ENCODE data around the gene GID8. TPM values are rescaled to one million over a fixed set of nuclear protein-coding genes. Genes with fewer than 3 reads are reported as not detected.

The GID8 gene
- total RNA-seq, 1 experiment from 2014 or later = 40.2 TPM

- Histone ChIP-seq H3K9me3 (ENCODE audit: low read depth, low read length, poor library complexity, severe bottlenecking) (no peaks in the 10 kb centered on the region), H3K4me3 (ENCODE audit: low read depth, low read length, poor library complexity, severe bottlenecking) (no peak overlapping the region), H3K27ac (ENCODE audit: low read depth, low read length, poor library complexity, severe bottlenecking) (no peak overlapping the region), H3K36me3 (ENCODE audit: insufficient read depth, low read length, poor library complexity, severe bottlenecking) (no peaks in the 10 kb centered on the region), H3K27me3 (replicated peaks; ENCODE audit: insufficient read depth, low read depth, low read length, poor library complexity) (peaks cover 16% of the 10 kb centered on the region), H3K4me1 (ENCODE audit: insufficient read depth, low read length, poor library complexity, severe bottlenecking) (no peaks in the 10 kb centered on the region)
- intact Hi-C loops (cut with micrococcal nuclease; ENCODE audit: unreplicated experiment) = no loop called here
- CTCF ChIA-PET = no interaction called here
- no peak for TF ChIP-seq EZH2 (IDR thresholded peaks at IDR 0.05; ENCODE audit: borderline replicate concordance, low read depth, low read length, poor library complexity, severe bottlenecking)
- TF ChIP-seq, protein P1, sequence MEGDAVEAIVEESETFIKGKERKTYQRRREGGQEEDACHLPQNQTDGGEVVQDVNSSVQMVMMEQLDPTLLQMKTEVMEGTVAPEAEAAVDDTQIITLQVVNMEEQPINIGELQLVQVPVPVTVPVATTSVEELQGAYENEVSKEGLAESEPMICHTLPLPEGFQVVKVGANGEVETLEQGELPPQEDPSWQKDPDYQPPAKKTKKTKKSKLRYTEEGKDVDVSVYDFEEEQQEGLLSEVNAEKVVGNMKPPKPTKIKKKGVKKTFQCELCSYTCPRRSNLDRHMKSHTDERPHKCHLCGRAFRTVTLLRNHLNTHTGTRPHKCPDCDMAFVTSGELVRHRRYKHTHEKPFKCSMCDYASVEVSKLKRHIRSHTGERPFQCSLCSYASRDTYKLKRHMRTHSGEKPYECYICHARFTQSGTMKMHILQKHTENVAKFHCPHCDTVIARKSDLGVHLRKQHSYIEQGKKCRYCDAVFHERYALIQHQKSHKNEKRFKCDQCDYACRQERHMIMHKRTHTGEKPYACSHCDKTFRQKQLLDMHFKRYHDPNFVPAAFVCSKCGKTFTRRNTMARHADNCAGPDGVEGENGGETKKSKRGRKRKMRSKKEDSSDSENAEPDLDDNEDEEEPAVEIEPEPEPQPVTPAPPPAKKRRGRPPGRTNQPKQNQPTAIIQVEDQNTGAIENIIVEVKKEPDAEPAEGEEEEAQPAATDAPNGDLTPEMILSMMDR (conservative IDR thresholded peaks at IDR 0.05; ENCODE audit: low read depth, low read length) = no peak
- BruUV-seq (replicated peaks) = no TSS peak
- no peak for DNase-seq (ENCODE audit: low spot score)
- POLR2A ChIA-PET (ENCODE audit: low non-redundant PET) = no interaction called here
Measured at GRCh38 chr20:62989201-62989601, 51.3 kb downstream of the GID8 start.

- no peak for DNase-seq (ENCODE audit: low spot score)
- ChIA-PET POLR2A (ENCODE audit: low non-redundant PET) (no interaction called here), CTCF (interaction anchor here (1.1 kb wide), 1 partner anchor 18 kb away, joined by 4 read pairs; no protein-coding TSS in a partner anchor)
- TF ChIP-seq, protein P1 (conservative IDR thresholded peaks at IDR 0.05; ENCODE audit: low read depth, low read length) = no peak
- no peak for TF ChIP-seq EZH2 (IDR thresholded peaks at IDR 0.05; ENCODE audit: borderline replicate concordance, low read depth, low read length, poor library complexity, severe bottlenecking)
- intact Hi-C loops (cut with micrococcal nuclease; ENCODE audit: unreplicated experiment) = no loop called here
- H3K9me3 ChIP-seq (ENCODE audit: low read depth, low read length, poor library complexity, severe bottlenecking) = no peaks in the 10 kb centered on the region
- peaks cover 16% of the 10 kb centered on the region for H3K27me3 ChIP-seq (replicated peaks; ENCODE audit: insufficient read depth, low read depth, low read length, poor library complexity)
- no peaks in the 10 kb centered on the region for H3K36me3 ChIP-seq (ENCODE audit: insufficient read depth, low read length, poor library complexity, severe bottlenecking)
- no peak overlapping the region for H3K4me3 ChIP-seq (ENCODE audit: low read depth, low read length, poor library complexity, severe bottlenecking)
- H3K27ac ChIP-seq (ENCODE audit: low read depth, low read length, poor library complexity, severe bottlenecking) = no peak overlapping the region
- H3K4me1 ChIP-seq (ENCODE audit: insufficient read depth, low read length, poor library complexity, severe bottlenecking) = no peaks in the 10 kb centered on the region
- no TSS peak for BruUV-seq (replicated peaks)
Measured at GRCh38 chr20:62990306-62990825, 52.4 kb downstream of the GID8 start.

DNA sequence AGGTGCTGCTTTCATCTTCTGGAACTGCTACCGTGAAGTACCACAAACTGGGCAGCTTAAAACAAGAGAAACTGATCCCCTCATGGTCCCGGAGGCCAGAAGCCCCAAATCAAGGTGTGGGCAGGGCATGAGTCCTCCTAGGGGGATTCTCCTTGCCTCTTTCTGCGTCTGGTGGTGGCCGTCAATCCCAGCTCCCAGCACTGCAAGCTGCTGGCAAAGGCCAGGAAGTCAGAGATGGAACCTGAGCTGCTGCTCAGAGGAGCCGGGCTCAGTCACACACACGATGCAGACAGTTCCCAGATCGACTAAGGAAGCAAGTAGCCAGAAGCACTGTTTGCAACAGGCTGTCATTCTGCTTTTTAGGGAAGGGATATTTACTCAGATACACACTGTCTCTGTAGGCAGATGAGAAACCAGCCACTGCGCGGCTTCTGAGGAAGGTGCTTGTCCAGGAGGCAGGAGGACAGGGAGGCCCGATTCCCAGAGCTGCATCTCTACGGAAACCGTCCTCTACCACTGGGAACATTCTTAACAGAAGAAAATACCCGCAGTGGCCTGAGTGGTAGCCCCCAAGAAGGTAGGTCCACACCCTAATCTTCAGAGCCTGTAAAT lies 53.4 kb downstream of the GID8 start:
- ChIA-PET POLR2A (ENCODE audit: low non-redundant PET) (no interaction called here), CTCF (interaction anchor here (1.1 kb wide), 1 partner anchor 19 kb away, joined by 4 read pairs; no protein-coding TSS in a partner anchor)
- Histone ChIP-seq H3K27me3 (replicated peaks; ENCODE audit: insufficient read depth, low read depth, low read length, poor library complexity) (peaks cover 21% of the 10 kb centered on the region), H3K4me3 (ENCODE audit: low read depth, low read length, poor library complexity, severe bottlenecking) (no peak overlapping the region), H3K9me3 (ENCODE audit: low read depth, low read length, poor library complexity, severe bottlenecking) (no peaks in the 10 kb centered on the region), H3K36me3 (ENCODE audit: insufficient read depth, low read length, poor library complexity, severe bottlenecking) (no peaks in the 10 kb centered on the region), H3K27ac (ENCODE audit: low read depth, low read length, poor library complexity, severe bottlenecking) (no peak overlapping the region), H3K4me1 (ENCODE audit: insufficient read depth, low read length, poor library complexity, severe bottlenecking) (no peaks in the 10 kb centered on the region)
- TF ChIP-seq, protein P1 (conservative IDR thresholded peaks at IDR 0.05; ENCODE audit: low read depth, low read length) = no peak
- TF ChIP-seq EZH2 (IDR thresholded peaks at IDR 0.05; ENCODE audit: borderline replicate concordance, low read depth, low read length, poor library complexity, severe bottlenecking) = no peak
- intact Hi-C loops (cut with micrococcal nuclease; ENCODE audit: unreplicated experiment) = no loop called here
- no TSS peak for BruUV-seq (replicated peaks)
- no peak for DNase-seq (ENCODE audit: low spot score)

Data from A673 (cell line).